Measurements from ENCODE around the gene TGM1. TPM values are rescaled to one million over a fixed set of nuclear protein-coding genes. Genes with fewer than 3 reads are reported as not detected.
"Not testable (repeated sequence)": the region's sequence is repeated elsewhere in the genome, so short reads cannot be mapped to it uniquely, and the experiment has no call there.

Gene TGM1
- total RNA-seq, 1 donor from 2014 or later, result 0.40 TPM

- DNase-seq (ENCODE audit: low read depth, low spot score), result no peak
These were observed 55.8 kb downstream of the TGM1 start for GRCh38 chr14:24207104-24207551.

GRCh38 chr14:24206260-24207103 is 56.5 kb downstream of the TGM1 start:
- no peak for DNase-seq (ENCODE audit: low read depth, low spot score)

DNA sequence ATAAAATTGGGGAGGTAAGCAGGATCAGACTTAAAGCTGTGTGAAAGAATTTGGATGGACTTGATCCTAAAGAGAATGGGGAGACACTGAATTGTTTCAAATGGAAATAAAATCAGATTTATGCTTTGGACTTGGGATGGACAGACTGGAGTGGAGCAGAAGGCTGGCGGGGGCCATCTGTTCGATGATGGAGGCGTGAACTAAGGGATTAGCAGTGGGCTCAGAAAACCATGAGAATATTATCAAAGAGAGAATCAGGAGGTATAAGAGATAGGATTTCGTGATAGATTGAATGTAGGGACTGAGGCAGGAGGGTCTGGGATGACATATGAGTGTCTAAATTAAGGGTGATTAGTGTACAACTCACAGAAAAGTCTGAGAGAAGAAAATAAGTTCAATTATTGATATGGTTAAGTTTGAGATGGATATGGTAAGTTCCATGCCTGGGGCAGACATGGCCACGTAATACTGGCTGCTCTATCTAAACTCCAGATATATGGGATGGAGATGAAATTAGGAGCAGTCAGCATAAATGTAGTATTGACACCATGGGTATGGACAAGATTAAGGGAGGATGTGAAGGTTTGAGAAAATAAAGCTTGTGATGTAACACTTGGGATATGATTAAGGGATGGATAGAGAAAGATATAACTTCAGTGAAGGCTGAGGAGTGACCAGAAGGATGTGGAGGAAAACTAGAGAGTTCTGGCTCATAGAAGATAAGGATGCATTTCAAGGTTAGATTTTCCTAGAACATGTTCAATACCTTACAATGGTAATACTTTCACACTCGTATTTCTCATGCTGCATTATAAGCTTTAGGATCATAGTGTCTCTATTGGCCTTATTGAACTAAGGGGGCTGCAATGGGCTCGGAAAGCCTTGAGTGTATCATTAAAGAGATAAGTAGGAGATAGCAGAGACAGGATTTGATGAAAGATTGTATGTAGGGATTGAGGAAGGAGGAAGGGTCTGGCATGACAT is 58.5 kb downstream of the TGM1 start:
- no peak for DNase-seq (ENCODE audit: low read depth, low spot score)

DNA sequence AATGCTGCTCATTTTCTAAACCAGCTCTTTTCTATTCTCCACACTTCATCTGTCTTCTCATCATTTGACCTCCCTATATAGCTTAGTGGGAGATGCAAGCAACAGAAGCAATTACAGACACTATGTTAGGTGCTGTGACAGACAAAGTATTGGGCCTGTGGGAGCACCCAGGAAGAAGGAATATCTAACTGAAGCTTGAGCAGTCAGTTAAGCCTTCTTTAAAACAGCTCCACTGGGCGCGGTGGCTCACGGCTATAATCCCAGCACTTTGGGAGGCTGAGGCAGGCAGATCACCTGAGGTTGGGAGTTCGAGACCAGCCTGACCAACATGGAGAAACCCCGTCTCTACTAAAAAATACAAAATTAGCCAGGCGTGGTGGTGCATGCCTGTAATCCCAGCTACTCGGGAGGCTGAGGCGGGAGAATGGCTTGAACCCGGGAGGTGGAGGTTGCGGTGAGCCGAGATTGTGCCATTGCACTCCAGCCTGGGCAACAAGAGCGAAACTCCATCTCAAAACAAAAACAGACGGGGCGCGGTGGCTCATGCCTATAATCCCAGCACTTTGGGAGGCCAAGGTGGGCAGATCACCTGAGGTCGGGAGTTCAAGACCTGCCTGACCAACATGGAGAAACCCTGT is 59.6 kb downstream of the TGM1 start:
- not testable (repeated sequence) for DNase-seq (ENCODE audit: low read depth, low spot score)

- DNase-seq (ENCODE audit: low read depth, low spot score), result not testable (repeated sequence)
These were observed 60.4 kb downstream of the TGM1 start for GRCh38 chr14:24202538-24202937.

Other genes starting within 250 kb of the TGM1 start
- gene CARMIL3, start 211.2 kb downstream of the TGM1 start, total RNA-seq, result under 0.01 and 0.04 TPM in 2 replicates
- not detected in 2 replicates for gene CPNE6, start 191.6 kb downstream of the TGM1 start, total RNA-seq
- 9.8 and 18.5 TPM in 2 replicates for gene PCK2, start 168.9 kb downstream of the TGM1 start, total RNA-seq
- gene DCAF11, start 148.4 kb downstream of the TGM1 start, total RNA-seq, result 50.1 and 61.2 TPM in 2 replicates
- gene NRL, start 148.2 kb downstream of the TGM1 start, total RNA-seq, result 0.33 and 0.56 TPM in 2 replicates
- gene FITM1, start 132.5 kb downstream of the TGM1 start, total RNA-seq, result 0.13 TPM in 1 of 2 replicates, not detected in the other
- gene PSME1, start 127.0 kb downstream of the TGM1 start, total RNA-seq, result 121 and 126 TPM in 2 replicates
- gene EMC9, start 121.6 kb downstream of the TGM1 start, total RNA-seq, result 22.7 and 27.6 TPM in 2 replicates
- gene PSME2, start 116.6 kb downstream of the TGM1 start, total RNA-seq, result 155 and 175 TPM in 2 replicates
- gene RNF31, start 115.7 kb downstream of the TGM1 start, total RNA-seq, result 34.1 and 36.2 TPM in 2 replicates
- 42.1 and 48.9 TPM in 2 replicates for gene IRF9, start 101.9 kb downstream of the TGM1 start, total RNA-seq
- 1.6 and 4.1 TPM in 2 replicates for gene REC8, start 91.1 kb downstream of the TGM1 start, total RNA-seq
- gene IPO4, start 74.4 kb downstream of the TGM1 start, total RNA-seq, result 57.2 and 58.4 TPM in 2 replicates
- gene TM9SF1, start 67.7 kb downstream of the TGM1 start, total RNA-seq, result 48.9 and 67.2 TPM in 2 replicates
- gene TSSK4, start 57.5 kb downstream of the TGM1 start, total RNA-seq, result 0.20 TPM in 1 of 2 replicates, not detected in the other
- 27.7 and 36.5 TPM in 2 replicates for gene CHMP4A, start 49.7 kb downstream of the TGM1 start, total RNA-seq
- 6.9 and 13.1 TPM in 2 replicates for gene MDP1, start 47.1 kb downstream of the TGM1 start, total RNA-seq
- gene NEDD8, start 30.8 kb downstream of the TGM1 start, total RNA-seq, result 219 and 229 TPM in 2 replicates
- gene GMPR2, start 30.2 kb downstream of the TGM1 start, total RNA-seq, result 97.8 and 115 TPM in 2 replicates
- gene TINF2, start 20.6 kb downstream of the TGM1 start, total RNA-seq, result 49.1 and 55.5 TPM in 2 replicates
- 21.0 and 21.6 TPM in 2 replicates for gene RABGGTA, start 8.4 kb upstream of the TGM1 start, total RNA-seq
- gene DHRS1, start 36.6 kb upstream of the TGM1 start, total RNA-seq, result 6.4 and 12.7 TPM in 2 replicates
- gene NOP9, start 36.7 kb upstream of the TGM1 start, total RNA-seq, result 31.3 and 41.3 TPM in 2 replicates
- gene CIDEB, start 44.8 kb upstream of the TGM1 start, total RNA-seq, result 1.1 and 2.8 TPM in 2 replicates
- gene LTB4R2, start 47.0 kb upstream of the TGM1 start, total RNA-seq, result 3.6 and 4.2 TPM in 2 replicates
- gene LTB4R, start 48.3 kb upstream of the TGM1 start, total RNA-seq, result 1.9 and 2.6 TPM in 2 replicates
- gene ADCY4, start 71.9 kb upstream of the TGM1 start, total RNA-seq, result 36.3 and 41.8 TPM in 2 replicates
- 3.7 and 3.9 TPM in 2 replicates for gene RIPK3, start 76.8 kb upstream of the TGM1 start, total RNA-seq
- gene NFATC4, start 105.0 kb upstream of the TGM1 start, total RNA-seq, result 16.1 and 19.1 TPM in 2 replicates
- 9.8 and 10.5 TPM in 2 replicates for gene NYNRIN, start 135.8 kb upstream of the TGM1 start, total RNA-seq
- gene CBLN3, start 166.5 kb upstream of the TGM1 start, total RNA-seq, result 0.86 and 1.8 TPM in 2 replicates
- gene KHNYN, start 166.8 kb upstream of the TGM1 start, total RNA-seq, result 53.9 and 72.1 TPM in 2 replicates
- 10.4 TPM in 2 replicates for gene SDR39U1, start 179.6 kb upstream of the TGM1 start, total RNA-seq
- not detected in 2 replicates for gene CMA1, start 245.1 kb upstream of the TGM1 start, total RNA-seq